Calu3 (cell line): Measurements from ENCODE around the gene SCGN. TPM values are rescaled to one million over a fixed set of nuclear protein-coding genes. Genes with fewer than 3 reads are reported as not detected.

Source experiments
- BruUV-seq: library from RNA; stranded (reverse); fragments of 400-500 nt; replicated peaks from 2 replicates; lab custom pipeline; 2021; lab: Mats Ljungman, UMichigan
- CTCF ChIA-PET: fragments of 300-600 bp; sonication (Branson Sonifier 250); formaldehyde crosslinking; loops from one replicate; lab custom pipeline; 2022; ENCODE audit warnings: antibody characterized with exemption; lab: Charles Lee
- DNase-seq: peaks from one replicate; pipeline ENCODE4 v3.0.0; 2022
- H3K27ac Mint-ChIP-seq: one replicate; pipeline ENCODE4 v1.8.0; 2022; ENCODE audit warnings: mixed read lengths; ENCODE audit not compliant: unreplicated experiment
- H3K27me3 Mint-ChIP-seq: one replicate; pipeline ENCODE4 v1.8.0; 2022; ENCODE audit warnings: mixed read lengths; ENCODE audit not compliant: unreplicated experiment
- H3K36me3 Mint-ChIP-seq: one replicate; pipeline ENCODE4 v1.8.0; 2022; ENCODE audit warnings: mild to moderate bottlenecking, moderate library complexity, mixed read lengths; ENCODE audit not compliant: insufficient read depth, unreplicated experiment
- H3K4me1 Mint-ChIP-seq: one replicate; pipeline ENCODE4 v1.8.0; 2022; ENCODE audit warnings: mild to moderate bottlenecking, low read depth, mixed read lengths; ENCODE audit not compliant: unreplicated experiment
- H3K4me3 Mint-ChIP-seq: one replicate; pipeline ENCODE4 v1.8.0; 2022; ENCODE audit warnings: mild to moderate bottlenecking, low read depth, moderate library complexity, mixed read lengths; ENCODE audit not compliant: unreplicated experiment
- H3K9me3 Mint-ChIP-seq: one replicate; pipeline ENCODE4 v1.8.0; 2022; ENCODE audit warnings: low read depth, mixed read lengths; ENCODE audit not compliant: unreplicated experiment
- CTCF ChIP-seq: fragments of 200-600 bp; IDR thresholded peaks from one replicate; pipeline ENCODE4 v1.8.0; 2022; ENCODE audit warnings: antibody characterized with exemption; ENCODE audit not compliant: unreplicated experiment
- intact Hi-C: fragments of 100-400 bp; cut with micrococcal nuclease; formaldehyde crosslinking; loops from one replicate; pipeline ENCODE4 v1.10.0; 2022; ENCODE audit not compliant: unreplicated experiment
- total RNA-seq: library from RNA; stranded (reverse); gene quantifications from 2 replicates; pipeline ENCODE4 v1.2.3, GENCODE V29; 2022

Gene SCGN
- total RNA-seq, 1 experiment from 2014 or later: 3.5 TPM

- Mint-ChIP-seq H3K27ac (no peak overlapping the region), H3K4me1 (no peaks in the 10 kb centered on the region), H3K27me3 (peaks cover 12% of the 10 kb centered on the region), H3K9me3 (no peaks in the 10 kb centered on the region), H3K4me3 (no peak overlapping the region), H3K36me3 (no peaks in the 10 kb centered on the region)
- no peak for DNase-seq
- intact Hi-C loops: no loop called here
- CTCF ChIA-PET: no interaction called here
- BruUV-seq: no TSS peak
- no peak for TF ChIP-seq CTCF
Observed at GRCh38 chr6:25713824-25714223, 61.8 kb downstream of the SCGN start.

- intact Hi-C loops: loop anchor here (5.0 kb wide), 3 partner anchors 42 to 112 kb away; no protein-coding TSS in a partner anchor
Observed at GRCh38 chr6:25714765-25715164, 62.8 kb downstream of the SCGN start.

GRCh38 chr6:25715794-25716193 is 63.8 kb downstream of the SCGN start:
- intact Hi-C loops: loop anchor here (5.0 kb wide), 3 partner anchors 43 to 113 kb away; no protein-coding TSS in a partner anchor

More at GRCh38 chr6:25714765-25715164, 62.8 kb downstream of the SCGN start:
- DNase-seq: no peak
- Mint-ChIP-seq H3K27me3 (peaks cover 12% of the 10 kb centered on the region), H3K9me3 (no peaks in the 10 kb centered on the region), H3K27ac (no peak overlapping the region), H3K4me3 (no peak overlapping the region), H3K4me1 (no peaks in the 10 kb centered on the region), H3K36me3 (no peaks in the 10 kb centered on the region)
- TF ChIP-seq CTCF: no peak
- BruUV-seq: no TSS peak
- CTCF ChIA-PET: no interaction called here

GRCh38 chr6:25717866-25718740 is 66.1 kb downstream of the SCGN start:
- TF ChIP-seq CTCF: peak; percentile 72
- intact Hi-C loops: loop anchor here (1.0 to 5.0 kb wide), 4 partner anchors 46 to 495 kb away; no protein-coding TSS in a partner anchor
- no peaks in the 10 kb centered on the region for H3K9me3 Mint-ChIP-seq
- CTCF ChIA-PET: interaction anchor here (0.6 to 2.0 kb wide), 24 partner anchors 13 to 494 kb away, joined by 3 to 46 read pairs (median 4); partner anchors contain the start of genes SCGN and SLC17A1
- no TSS peak for BruUV-seq
- peaks cover 9% of the 10 kb centered on the region for H3K4me1 Mint-ChIP-seq
- peak; percentile 59 for DNase-seq
- peaks cover 12% of the 10 kb centered on the region for H3K27me3 Mint-ChIP-seq
- H3K27ac Mint-ChIP-seq: no peak overlapping the region
- no peak overlapping the region for H3K4me3 Mint-ChIP-seq
- no peaks in the 10 kb centered on the region for H3K36me3 Mint-ChIP-seq

More at GRCh38 chr6:25715794-25716193, 63.8 kb downstream of the SCGN start:
- DNase-seq: no peak
- no peak for TF ChIP-seq CTCF
- Mint-ChIP-seq H3K27me3 (peaks cover 12% of the 10 kb centered on the region), H3K4me3 (no peak overlapping the region), H3K36me3 (no peaks in the 10 kb centered on the region), H3K4me1 (peaks cover 9% of the 10 kb centered on the region), H3K9me3 (no peaks in the 10 kb centered on the region), H3K27ac (no peak overlapping the region)
- BruUV-seq: no TSS peak
- CTCF ChIA-PET: no interaction called here
